H9 (cell line): ENCODE measurements around the gene FRS3. TPM values are rescaled to one million over a fixed set of nuclear protein-coding genes. Genes with fewer than 3 reads are reported as not detected.

Source experiments
- DNase-seq: peaks from one replicate; pipeline ENCODE4 v3.0.0-alpha.2; 2017
- H2AFZ ChIP-seq: one replicate; pipeline ENCODE4 v1.6.1; 2013; ENCODE audit warnings: mild to moderate bottlenecking, low read length, control low read depth, moderate library complexity
- H2AK5ac ChIP-seq: 2 replicates; pipeline ENCODE4 v1.6.1; 2013; ENCODE audit warnings: low read length, control low read depth, mixed read lengths; ENCODE audit not compliant: insufficient read length
- H2BK120ac ChIP-seq: one replicate; pipeline ENCODE4 v1.6.1; 2013; ENCODE audit warnings: low read depth, mild to moderate bottlenecking, low read length, control low read depth, inconsistent platforms; ENCODE audit not compliant: poor library complexity, severe bottlenecking
- H2BK12ac ChIP-seq: 2 replicates; pipeline ENCODE4 v1.6.1; 2013; ENCODE audit warnings: low read length, control low read depth, mixed read lengths, low read depth; ENCODE audit not compliant: insufficient read length
- H2BK15ac ChIP-seq: 2 replicates; pipeline ENCODE4 v1.6.1; 2013; ENCODE audit warnings: low read depth, low read length, control low read depth
- H2BK20ac ChIP-seq: one replicate; pipeline ENCODE4 v1.6.1; 2013; ENCODE audit warnings: low read depth, mild to moderate bottlenecking, low read length, control low read depth, inconsistent platforms; ENCODE audit not compliant: poor library complexity, severe bottlenecking
- H2BK5ac ChIP-seq: 2 replicates; pipeline ENCODE4 v1.6.1; 2013; ENCODE audit warnings: low read length, control low read depth, mixed read lengths; ENCODE audit not compliant: insufficient read length
- H3K14ac ChIP-seq: 2 replicates; pipeline ENCODE4 v1.6.1; 2013; ENCODE audit warnings: low read length, control low read depth; ENCODE audit not compliant: insufficient read depth
- H3K18ac ChIP-seq: 2 replicates; pipeline ENCODE4 v1.6.1; 2013; ENCODE audit warnings: low read depth, mild to moderate bottlenecking, mixed read lengths, low read length, control low read depth; ENCODE audit not compliant: insufficient read length
- H3K23ac ChIP-seq: 2 replicates; pipeline ENCODE4 v1.6.1; 2013; ENCODE audit warnings: low read length, control low read depth, mixed read lengths, low read depth; ENCODE audit not compliant: insufficient read length
- H3K23me2 ChIP-seq: 2 replicates; pipeline ENCODE4 v1.6.1; 2013; ENCODE audit warnings: low read depth, mild to moderate bottlenecking, mixed read lengths, low read length, control low read depth; ENCODE audit not compliant: insufficient read length, poor library complexity, severe bottlenecking
- H3K27ac ChIP-seq: 2 replicates; pipeline ENCODE4 v1.5.1; 2013; ENCODE audit warnings: low read length, control low read depth, mixed read lengths, low read depth; ENCODE audit not compliant: insufficient read length
- H3K27me3 ChIP-seq: 2 replicates; pipeline ENCODE4 v1.6.1; 2013; ENCODE audit warnings: low read length, control low read depth, inconsistent platforms; ENCODE audit not compliant: insufficient read depth
- H3K4ac ChIP-seq: 2 replicates; pipeline ENCODE4 v1.6.1; 2013; ENCODE audit warnings: low read depth, mild to moderate bottlenecking, control low read depth, inconsistent platforms, low read length, moderate library complexity
- H3K4me1 ChIP-seq: 2 replicates; pipeline ENCODE4 v1.6.1; 2013; ENCODE audit warnings: low read length, control low read depth, inconsistent platforms; ENCODE audit not compliant: insufficient read depth
- H3K4me2 ChIP-seq: 2 replicates; pipeline ENCODE4 v1.6.1; 2013; ENCODE audit warnings: low read length, control low read depth, mixed read lengths; ENCODE audit not compliant: insufficient read length, insufficient read depth
- H3K56ac ChIP-seq: 2 replicates; pipeline ENCODE4 v1.6.1; 2013; ENCODE audit warnings: low read depth, mild to moderate bottlenecking, mixed read lengths, low read length, control low read depth; ENCODE audit not compliant: insufficient read length
- H3K79me1 ChIP-seq: 2 replicates; pipeline ENCODE4 v1.6.1; 2013; ENCODE audit warnings: low read depth, mild to moderate bottlenecking, moderate library complexity, low read length, control low read depth, inconsistent platforms; ENCODE audit not compliant: insufficient read depth, poor library complexity, severe bottlenecking
- H3K79me2 ChIP-seq: 2 replicates; pipeline ENCODE4 v1.6.1; 2013; ENCODE audit warnings: low read length, control low read depth, inconsistent platforms; ENCODE audit not compliant: insufficient read depth
- H3K9ac ChIP-seq: 2 replicates; pipeline ENCODE4 v1.6.1; 2013; ENCODE audit warnings: low read length, control low read depth, mixed read lengths; ENCODE audit not compliant: insufficient read length; ENCODE audit errors: extremely low read depth
- H3K9me3 ChIP-seq: one replicate; pipeline ENCODE4 v1.6.1; 2013; ENCODE audit warnings: low read depth, low read length, inconsistent platforms; ENCODE audit not compliant: control insufficient read depth
- H3T11ph ChIP-seq: one replicate; pipeline ENCODE4 v1.6.1; 2013; ENCODE audit warnings: mild to moderate bottlenecking, low read length, control low read depth, inconsistent platforms
- H4K20me1 ChIP-seq: one replicate; pipeline ENCODE4 v1.6.1; 2013; ENCODE audit not compliant: control insufficient read depth, insufficient read length, insufficient read depth
- H4K5ac ChIP-seq: 2 replicates; pipeline ENCODE4 v1.6.1; 2013; ENCODE audit warnings: low read depth, mild to moderate bottlenecking, mixed read lengths, low read length, control low read depth; ENCODE audit not compliant: insufficient read length
- H4K8ac ChIP-seq: replicated peaks from 2 replicates; pipeline ENCODE4 v1.6.1; 2013; ENCODE audit warnings: low read length, control low read depth, mixed read lengths, low read depth; ENCODE audit not compliant: insufficient read length
- H4K91ac ChIP-seq: 2 replicates; pipeline ENCODE4 v1.6.1; 2013; ENCODE audit warnings: low read depth, mild to moderate bottlenecking, moderate library complexity, mixed read lengths, low read length, control low read depth; ENCODE audit not compliant: insufficient read length
- H3K27ac Mint-ChIP-seq, 3 experiments: 2 replicates in 2 of 3; 3 replicates in 1 of 3; pipeline ENCODE4 v1.8.0; 2020 to 2021; ENCODE audit warnings: mixed read lengths in 3 of 3, mild to moderate bottlenecking in 1 of 3, moderate library complexity in 1 of 3
- H3K27me3 Mint-ChIP-seq: 2 replicates; pipeline ENCODE4 v1.8.0; 2021; ENCODE audit warnings: low read depth, mild to moderate bottlenecking, moderate library complexity, mixed read lengths
- H3K36me3 Mint-ChIP-seq, 3 experiments: 2 replicates in 2 of 3; 3 replicates in 1 of 3; pipeline ENCODE4 v1.8.0; 2020 to 2021; ENCODE audit warnings: low read depth in 3 of 3, mixed read lengths in 3 of 3; ENCODE audit not compliant: insufficient read depth in 1 of 3
- H3K4me1 Mint-ChIP-seq, 2 experiments: 2 replicates each; pipeline ENCODE4 v1.8.0; 2020; ENCODE audit warnings: mixed read lengths in 2 of 2
- H3K4me3 Mint-ChIP-seq, 2 experiments: 2 replicates in 1 of 2; 3 replicates in 1 of 2; pipeline ENCODE4 v1.8.0; 2020 to 2021; ENCODE audit warnings: mild to moderate bottlenecking in 2 of 2, mixed read lengths in 2 of 2, moderate library complexity in 1 of 2
- H3K9me3 Mint-ChIP-seq, 2 experiments: 2 replicates in 1 of 2; 3 replicates in 1 of 2; pipeline ENCODE4 v1.8.0; 2020; ENCODE audit warnings: mild to moderate bottlenecking in 2 of 2, mixed read lengths in 2 of 2, moderate library complexity in 1 of 2
- WGBS: extraction: QIAGEN DNeasy Blood & Tissue Kit; methylation state at CpG from one replicate; pipeline ENCODE4 v1.1.7; 2013; ENCODE audit warnings: missing lambda C conversion rate, low lambda C conversion rate, mixed read lengths; ENCODE audit not compliant: insufficient read length; ENCODE audit errors: extremely low coverage; 5-methylcytosine and 5-hydroxymethylcytosine counted together
- total RNA-seq: library from RNA; stranded (reverse); gene quantifications from 2 replicates; pipeline ENCODE4 v1.2.1, GENCODE V29; 2021
- TF ChIP-seq, protein P1 (sequence below): fragments of 200-600 bp; sonication (generic); conservative IDR thresholded peaks from 3 replicates; pipeline ENCODE4 v1.8.0; 2021; ENCODE audit warnings: antibody characterized with exemption, mild to moderate bottlenecking

Gene FRS3
- total RNA-seq, 1 experiment from 2014 or later: 4.8 TPM

DNA sequence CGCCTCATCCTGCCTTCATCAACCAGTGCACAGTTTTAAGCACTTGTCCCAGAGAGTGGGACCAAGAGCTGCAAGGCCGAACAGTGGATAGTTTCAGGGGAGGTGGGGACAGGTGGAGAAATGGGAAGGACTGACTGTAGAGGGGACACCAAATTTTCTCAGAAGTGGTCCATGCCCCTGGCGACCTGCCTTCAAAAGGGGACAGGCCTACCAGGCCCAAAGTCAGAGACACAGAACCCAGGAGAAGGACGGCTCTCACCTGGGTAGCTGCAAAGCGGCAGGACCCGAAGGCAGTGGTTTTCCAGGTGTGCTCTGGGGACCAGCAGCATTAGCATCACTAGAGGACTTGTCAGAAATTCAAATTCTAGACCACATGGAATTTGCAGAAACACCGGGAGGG, 50.1 kb downstream of the FRS3 start:
- H3K27ac ChIP-seq: no peak overlapping the region
- H2BK5ac ChIP-seq: no peak overlapping the region
- H3K4me2 ChIP-seq: no peak overlapping the region
- H3K9me3 ChIP-seq: no peaks in the 10 kb centered on the region
- H2BK120ac ChIP-seq: no peak overlapping the region
- H2BK15ac ChIP-seq: no peak overlapping the region
- H3K4me1 ChIP-seq: peaks cover 11% of the 10 kb centered on the region; the same call in 1 of the 2 replicates
- Mint-ChIP-seq H3K4me3 (peak overlapping the region in 1 of 2 experiments; percentile 23; a peak in 1 of 5 replicates), H3K27me3 (peaks cover 31% of the 10 kb centered on the region), H3K27ac (peak overlapping the region in 2 of 3 experiments; percentile 60 to 74; a peak in 3 of 7 replicates), H3K9me3 (no peaks in the 10 kb centered on the region), H3K36me3 (no peaks in the 10 kb centered on the region), H3K4me1 (peaks cover 42 to 46% of the 10 kb centered on the region in 2 experiments)
- no CpG with 5 or more reads among the region's 7 CpGs for WGBS
- TF ChIP-seq, protein P1, sequence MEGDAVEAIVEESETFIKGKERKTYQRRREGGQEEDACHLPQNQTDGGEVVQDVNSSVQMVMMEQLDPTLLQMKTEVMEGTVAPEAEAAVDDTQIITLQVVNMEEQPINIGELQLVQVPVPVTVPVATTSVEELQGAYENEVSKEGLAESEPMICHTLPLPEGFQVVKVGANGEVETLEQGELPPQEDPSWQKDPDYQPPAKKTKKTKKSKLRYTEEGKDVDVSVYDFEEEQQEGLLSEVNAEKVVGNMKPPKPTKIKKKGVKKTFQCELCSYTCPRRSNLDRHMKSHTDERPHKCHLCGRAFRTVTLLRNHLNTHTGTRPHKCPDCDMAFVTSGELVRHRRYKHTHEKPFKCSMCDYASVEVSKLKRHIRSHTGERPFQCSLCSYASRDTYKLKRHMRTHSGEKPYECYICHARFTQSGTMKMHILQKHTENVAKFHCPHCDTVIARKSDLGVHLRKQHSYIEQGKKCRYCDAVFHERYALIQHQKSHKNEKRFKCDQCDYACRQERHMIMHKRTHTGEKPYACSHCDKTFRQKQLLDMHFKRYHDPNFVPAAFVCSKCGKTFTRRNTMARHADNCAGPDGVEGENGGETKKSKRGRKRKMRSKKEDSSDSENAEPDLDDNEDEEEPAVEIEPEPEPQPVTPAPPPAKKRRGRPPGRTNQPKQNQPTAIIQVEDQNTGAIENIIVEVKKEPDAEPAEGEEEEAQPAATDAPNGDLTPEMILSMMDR: no peak
- H4K8ac ChIP-seq: no peak overlapping the region
- H4K20me1 ChIP-seq: no peaks in the 10 kb centered on the region
- H3K27me3 ChIP-seq: no peaks in the 10 kb centered on the region
- no peak overlapping the region for H4K5ac ChIP-seq
- no peaks in the 10 kb centered on the region for H3K79me2 ChIP-seq
- no peak overlapping the region for H2AK5ac ChIP-seq
- H3K79me1 ChIP-seq: no peaks in the 10 kb centered on the region
- no peak overlapping the region for H2BK12ac ChIP-seq
- H3K56ac ChIP-seq: no peak overlapping the region
- no peak overlapping the region for H3K18ac ChIP-seq
- H3K4ac ChIP-seq: no peak overlapping the region
- DNase-seq: peak; percentile 38
- no peak overlapping the region for H2BK20ac ChIP-seq
- peaks cover 7% of the 10 kb centered on the region for H3K23me2 ChIP-seq
- H3T11ph ChIP-seq: no peak overlapping the region
- H2AFZ ChIP-seq: no peak overlapping the region
- no peak overlapping the region for H3K23ac ChIP-seq
- peak overlapping the region; percentile 19; the same call in 1 of the 2 replicates for H3K14ac ChIP-seq
- no peak overlapping the region for H3K9ac ChIP-seq
- no peak overlapping the region for H4K91ac ChIP-seq
